H1 (cell line): ENCODE results near the gene EMC7. TPM values are rescaled to one million over a fixed set of nuclear protein-coding genes. Genes with fewer than 3 reads are reported as not detected.

Experiments
- ASH2L ChIP-seq: fragments of 200-600, 300-600 bp; sonication (generic); IDR thresholded peaks from one replicate; pipeline ENCODE4 v1.7.1; 2017; ENCODE audit warnings: low read length
- CTBP2 ChIP-seq: IDR thresholded peaks from 2 replicates; pipeline ENCODE4 v1.7.0; 2011; ENCODE audit warnings: borderline replicate concordance, mild to moderate bottlenecking, moderate library complexity, mixed read lengths, low read length; ENCODE audit not compliant: insufficient read depth, insufficient read length
- KDM4A ChIP-seq: IDR thresholded peaks from one replicate; pipeline ENCODE4 v1.7.1; 2012; ENCODE audit warnings: low read depth, mild to moderate bottlenecking, moderate library complexity, low read length, inconsistent platforms; ENCODE audit not compliant: severe bottlenecking
- NRF1 ChIP-seq: IDR thresholded peaks from 2 replicates; pipeline ENCODE4 v1.6.1; 2011; ENCODE audit warnings: mild to moderate bottlenecking, low read depth, low read length, improper control_type of control experiment
- RAD21 ChIP-seq, 2 experiments: IDR thresholded peaks in 1 of 2; conservative IDR thresholded peaks in 1 of 2; 2 replicates each; pipeline ENCODE4 v1.6.1; 2011; ENCODE audit warnings: low read depth in 2 of 2, low read length in 2 of 2, improper control_type of control experiment in 1 of 2, inconsistent platforms in 1 of 2, mild to moderate bottlenecking in 1 of 2, moderate library complexity in 1 of 2
- TAF7 ChIP-seq: optimal IDR thresholded peaks from 2 replicates; pipeline ENCODE3; 2011; ENCODE audit warnings: low read depth, mild to moderate bottlenecking, inconsistent platforms, low read length, moderate library complexity, borderline replicate concordance
- polyA plus RNA-seq, 7 experiments: library from polyadenylated mRNA; depleted of rRNA in 3 of 7; stranded (reverse) in 5 of 7; unstranded in 2 of 7; fragments of >200 nt in 5 of 7; fragments of 200-250 nt in 2 of 7; gene quantifications; 1 replicate in 5 of 7; 2 replicates in 1 of 7; 4 replicates in 1 of 7; pipeline versions ENCODE4 v1.2.1 to v1.2.3, GENCODE V29; 2011 to 2013; ENCODE audit warnings: missing spikeins in 2 of 7, mixed read lengths in 2 of 7
- total RNA-seq: library from RNA; stranded (reverse); fragmentation: NEBNext Ultra II Directional; extraction: Animal tissue kit (Norgen Biotek cat#: 25700); gene quantifications from 2 replicates; pipeline ENCODE4 v1.2.1, GENCODE V29; 2021
- TF ChIP-seq, protein P1 (sequence below): fragments of 300-600 bp; sonication (generic); IDR thresholded peaks from 2 replicates; pipeline ENCODE4 v1.7.1; 2012; ENCODE audit warnings: low read length, moderate library complexity, mild to moderate bottlenecking, inconsistent platforms; ENCODE audit not compliant: insufficient replicate concordance

The EMC7 gene
- total and polyA plus RNA-seq, 2 of the 8 experiments (the other 6 are each of a cell fraction or from before 2014, with no cell fraction given), result 29.0 to 39.0 TPM

DNA sequence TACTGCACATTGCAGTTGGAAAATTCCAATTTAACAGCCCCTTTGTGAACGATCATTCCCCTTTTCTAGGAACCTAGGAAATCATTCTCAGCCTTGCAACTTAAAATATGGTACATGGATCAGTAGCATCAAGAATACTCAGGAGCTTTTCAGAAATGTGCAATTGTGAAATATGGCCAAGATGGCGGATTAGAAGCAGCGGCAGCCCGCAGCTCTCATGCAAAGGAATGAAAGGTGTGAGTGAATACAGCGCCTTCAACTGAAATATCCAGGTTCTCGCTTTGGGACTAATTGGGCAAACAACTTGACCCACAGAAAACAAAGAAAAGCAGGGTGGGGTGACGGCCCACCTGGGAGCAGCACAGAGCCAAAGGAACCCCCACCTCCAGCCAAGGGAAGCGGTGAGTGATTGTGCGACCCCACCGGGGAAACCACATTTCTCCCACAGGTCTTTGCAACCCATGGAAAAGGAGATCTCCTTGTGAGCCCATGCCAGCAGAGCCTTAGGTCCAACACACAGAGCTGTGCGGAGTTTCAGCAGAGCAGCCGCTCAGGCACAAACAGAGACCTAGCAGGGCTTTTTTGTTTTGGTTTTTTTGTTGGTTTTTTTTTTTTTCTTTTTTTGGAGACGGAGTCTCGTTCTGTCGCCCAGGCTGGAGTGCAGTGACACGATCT is 55.1 kb downstream of the EMC7 start (continued):
- TF ChIP-seq, protein P1, sequence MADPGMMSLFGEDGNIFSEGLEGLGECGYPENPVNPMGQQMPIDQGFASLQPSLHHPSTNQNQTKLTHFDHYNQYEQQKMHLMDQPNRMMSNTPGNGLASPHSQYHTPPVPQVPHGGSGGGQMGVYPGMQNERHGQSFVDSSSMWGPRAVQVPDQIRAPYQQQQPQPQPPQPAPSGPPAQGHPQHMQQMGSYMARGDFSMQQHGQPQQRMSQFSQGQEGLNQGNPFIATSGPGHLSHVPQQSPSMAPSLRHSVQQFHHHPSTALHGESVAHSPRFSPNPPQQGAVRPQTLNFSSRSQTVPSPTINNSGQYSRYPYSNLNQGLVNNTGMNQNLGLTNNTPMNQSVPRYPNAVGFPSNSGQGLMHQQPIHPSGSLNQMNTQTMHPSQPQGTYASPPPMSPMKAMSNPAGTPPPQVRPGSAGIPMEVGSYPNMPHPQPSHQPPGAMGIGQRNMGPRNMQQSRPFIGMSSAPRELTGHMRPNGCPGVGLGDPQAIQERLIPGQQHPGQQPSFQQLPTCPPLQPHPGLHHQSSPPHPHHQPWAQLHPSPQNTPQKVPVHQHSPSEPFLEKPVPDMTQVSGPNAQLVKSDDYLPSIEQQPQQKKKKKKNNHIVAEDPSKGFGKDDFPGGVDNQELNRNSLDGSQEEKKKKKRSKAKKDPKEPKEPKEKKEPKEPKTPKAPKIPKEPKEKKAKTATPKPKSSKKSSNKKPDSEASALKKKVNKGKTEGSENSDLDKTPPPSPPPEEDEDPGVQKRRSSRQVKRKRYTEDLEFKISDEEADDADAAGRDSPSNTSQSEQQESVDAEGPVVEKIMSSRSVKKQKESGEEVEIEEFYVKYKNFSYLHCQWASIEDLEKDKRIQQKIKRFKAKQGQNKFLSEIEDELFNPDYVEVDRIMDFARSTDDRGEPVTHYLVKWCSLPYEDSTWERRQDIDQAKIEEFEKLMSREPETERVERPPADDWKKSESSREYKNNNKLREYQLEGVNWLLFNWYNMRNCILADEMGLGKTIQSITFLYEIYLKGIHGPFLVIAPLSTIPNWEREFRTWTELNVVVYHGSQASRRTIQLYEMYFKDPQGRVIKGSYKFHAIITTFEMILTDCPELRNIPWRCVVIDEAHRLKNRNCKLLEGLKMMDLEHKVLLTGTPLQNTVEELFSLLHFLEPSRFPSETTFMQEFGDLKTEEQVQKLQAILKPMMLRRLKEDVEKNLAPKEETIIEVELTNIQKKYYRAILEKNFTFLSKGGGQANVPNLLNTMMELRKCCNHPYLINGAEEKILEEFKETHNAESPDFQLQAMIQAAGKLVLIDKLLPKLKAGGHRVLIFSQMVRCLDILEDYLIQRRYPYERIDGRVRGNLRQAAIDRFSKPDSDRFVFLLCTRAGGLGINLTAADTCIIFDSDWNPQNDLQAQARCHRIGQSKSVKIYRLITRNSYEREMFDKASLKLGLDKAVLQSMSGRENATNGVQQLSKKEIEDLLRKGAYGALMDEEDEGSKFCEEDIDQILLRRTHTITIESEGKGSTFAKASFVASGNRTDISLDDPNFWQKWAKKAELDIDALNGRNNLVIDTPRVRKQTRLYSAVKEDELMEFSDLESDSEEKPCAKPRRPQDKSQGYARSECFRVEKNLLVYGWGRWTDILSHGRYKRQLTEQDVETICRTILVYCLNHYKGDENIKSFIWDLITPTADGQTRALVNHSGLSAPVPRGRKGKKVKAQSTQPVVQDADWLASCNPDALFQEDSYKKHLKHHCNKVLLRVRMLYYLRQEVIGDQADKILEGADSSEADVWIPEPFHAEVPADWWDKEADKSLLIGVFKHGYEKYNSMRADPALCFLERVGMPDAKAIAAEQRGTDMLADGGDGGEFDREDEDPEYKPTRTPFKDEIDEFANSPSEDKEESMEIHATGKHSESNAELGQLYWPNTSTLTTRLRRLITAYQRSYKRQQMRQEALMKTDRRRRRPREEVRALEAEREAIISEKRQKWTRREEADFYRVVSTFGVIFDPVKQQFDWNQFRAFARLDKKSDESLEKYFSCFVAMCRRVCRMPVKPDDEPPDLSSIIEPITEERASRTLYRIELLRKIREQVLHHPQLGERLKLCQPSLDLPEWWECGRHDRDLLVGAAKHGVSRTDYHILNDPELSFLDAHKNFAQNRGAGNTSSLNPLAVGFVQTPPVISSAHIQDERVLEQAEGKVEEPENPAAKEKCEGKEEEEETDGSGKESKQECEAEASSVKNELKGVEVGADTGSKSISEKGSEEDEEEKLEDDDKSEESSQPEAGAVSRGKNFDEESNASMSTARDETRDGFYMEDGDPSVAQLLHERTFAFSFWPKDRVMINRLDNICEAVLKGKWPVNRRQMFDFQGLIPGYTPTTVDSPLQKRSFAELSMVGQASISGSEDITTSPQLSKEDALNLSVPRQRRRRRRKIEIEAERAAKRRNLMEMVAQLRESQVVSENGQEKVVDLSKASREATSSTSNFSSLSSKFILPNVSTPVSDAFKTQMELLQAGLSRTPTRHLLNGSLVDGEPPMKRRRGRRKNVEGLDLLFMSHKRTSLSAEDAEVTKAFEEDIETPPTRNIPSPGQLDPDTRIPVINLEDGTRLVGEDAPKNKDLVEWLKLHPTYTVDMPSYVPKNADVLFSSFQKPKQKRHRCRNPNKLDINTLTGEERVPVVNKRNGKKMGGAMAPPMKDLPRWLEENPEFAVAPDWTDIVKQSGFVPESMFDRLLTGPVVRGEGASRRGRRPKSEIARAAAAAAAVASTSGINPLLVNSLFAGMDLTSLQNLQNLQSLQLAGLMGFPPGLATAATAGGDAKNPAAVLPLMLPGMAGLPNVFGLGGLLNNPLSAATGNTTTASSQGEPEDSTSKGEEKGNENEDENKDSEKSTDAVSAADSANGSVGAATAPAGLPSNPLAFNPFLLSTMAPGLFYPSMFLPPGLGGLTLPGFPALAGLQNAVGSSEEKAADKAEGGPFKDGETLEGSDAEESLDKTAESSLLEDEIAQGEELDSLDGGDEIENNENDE, result no peak
- TF ChIP-seq NRF1, result no peak
- TF ChIP-seq ASH2L, result no peak
- no peak for TF ChIP-seq TAF7
- TF ChIP-seq CTBP2, result no peak
- no peak for TF ChIP-seq KDM4A
- TF ChIP-seq RAD21 (IDR thresholded peaks at IDR 0.05 in 1 of 2, conservative IDR thresholded peaks at IDR 0.05 in 1 of 2; ENCODE audit: low read depth in 2 of 2, low read length in 2 of 2), result no peak
